ENCODE measurements around the gene RASA3. TPM values are rescaled to one million over a fixed set of nuclear protein-coding genes. Genes with fewer than 3 reads are reported as not detected.

Gene RASA3
- total and polyA plus RNA-seq, 5 donors from 2014 or later, result 93.8 to 265 (median 99.6) TPM

DNA sequence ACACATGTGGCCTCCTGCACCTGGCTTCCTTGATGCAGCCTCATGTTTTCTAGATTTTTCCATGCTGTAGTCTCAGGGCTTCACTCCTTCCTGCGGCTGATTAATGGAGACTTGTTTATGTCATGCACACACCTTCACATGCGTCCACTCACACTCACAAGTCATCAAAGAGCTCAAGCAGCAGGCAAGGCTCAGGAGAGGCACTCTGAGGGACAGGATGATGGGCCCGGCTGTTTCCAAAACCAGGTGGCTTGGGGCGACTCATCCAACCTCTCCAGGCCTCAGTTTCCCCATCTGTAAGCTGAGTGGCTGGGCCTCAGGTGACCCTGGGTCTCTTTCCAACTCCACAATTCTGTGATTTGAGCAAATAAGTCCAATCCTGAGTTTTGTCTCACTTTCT is 36.9 kb downstream of the RASA3 start:
- Histone ChIP-seq H3K9me3 (ENCODE audit: control insufficient read depth in 2 of 2, low read length in 2 of 2) (peaks cover 27 to 28% of the 10 kb centered on the region in 2 experiments), H3K4me1 (ENCODE audit: control insufficient read depth, insufficient read depth, low read length, poor library complexity, severe bottlenecking) (peaks cover 43% of the 10 kb centered on the region), H3K27me3 (ENCODE audit: control insufficient read depth, insufficient read depth, low read length) (no peaks in the 10 kb centered on the region), H3K27ac (ENCODE audit: insufficient read depth, low read length, poor library complexity, severe bottlenecking) (no peak overlapping the region), H3K4me3 (ENCODE audit: low read depth, low read length) (no peak overlapping the region), H3K36me3 (ENCODE audit: control insufficient read depth, insufficient read depth, low read length) (peaks cover 35% of the 10 kb centered on the region)
- Mint-ChIP-seq H3K4me3 (peak overlapping the region; percentile 2 to 84 (median 50)), H3K9me3 (peaks cover 0 to 40% (median 23%) of the 10 kb centered on the region in 7 donors), H3K36me3 (peaks cover 44% of the 10 kb centered on the region), H3K27ac (peak overlapping the region; percentile 48 to 82 (median 77)), H3K4me1 (peaks cover 31 to 87% (median 67%) of the 10 kb centered on the region in 4 donors), H3K27me3 (peaks cover 8% of the 10 kb centered on the region)
- DNase-seq (no peak), ATAC-seq (ENCODE audit: low read depth in 2 of 2) (no peak)

DNA sequence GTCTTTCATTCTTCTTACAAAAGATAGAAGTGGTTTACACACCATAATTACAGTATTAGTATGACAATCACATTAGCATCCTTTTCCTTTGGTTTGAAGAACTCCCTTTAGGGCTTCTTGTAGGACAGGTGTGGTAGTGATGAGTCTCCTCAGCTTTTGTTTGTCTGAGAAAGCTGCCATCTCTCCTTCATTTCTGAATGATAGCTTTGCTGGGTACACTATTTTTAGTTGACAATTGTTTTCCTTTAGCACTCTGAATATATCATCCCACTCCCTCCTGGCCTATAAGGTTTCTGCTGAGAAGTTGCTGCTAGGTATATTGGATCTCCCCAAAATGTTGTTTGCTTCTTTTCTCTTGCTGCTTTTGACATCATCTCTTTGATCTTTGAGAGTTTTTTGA is 39.3 kb downstream of the RASA3 start:
- H3K4me1 ChIP-seq (ENCODE audit: control insufficient read depth, insufficient read depth, low read length, poor library complexity, severe bottlenecking), result peaks cover 25% of the 10 kb centered on the region
- H3K27me3 ChIP-seq (ENCODE audit: control insufficient read depth, insufficient read depth, low read length), result no peaks in the 10 kb centered on the region
- H3K36me3 Mint-ChIP-seq, result peaks cover 51% of the 10 kb centered on the region
- H3K9me3 ChIP-seq (ENCODE audit: control insufficient read depth in 2 of 2, low read length in 2 of 2), result peaks cover 27 to 30% of the 10 kb centered on the region in 2 experiments
- peaks cover 39% of the 10 kb centered on the region for H3K36me3 ChIP-seq (ENCODE audit: control insufficient read depth, insufficient read depth, low read length)
- no peak overlapping the region for H3K4me3 ChIP-seq (ENCODE audit: low read depth, low read length)
- H3K4me3 Mint-ChIP-seq, result peak overlapping the region in 2 of 4 donors; percentile 3 to 66
- DNase-seq, result no peak
- peaks cover 8% of the 10 kb centered on the region for H3K27me3 Mint-ChIP-seq
- no peak for ATAC-seq (ENCODE audit: low read depth in 2 of 2)
- no peak overlapping the region for H3K27ac ChIP-seq (ENCODE audit: insufficient read depth, low read length, poor library complexity, severe bottlenecking)
- H3K4me1 Mint-ChIP-seq, result peaks cover 31 to 94% (median 68%) of the 10 kb centered on the region in 4 donors
- peak overlapping the region; percentile 11 to 77 (median 42) for H3K27ac Mint-ChIP-seq
- peaks cover 0 to 41% (median 25%) of the 10 kb centered on the region in 7 donors for H3K9me3 Mint-ChIP-seq

DNA sequence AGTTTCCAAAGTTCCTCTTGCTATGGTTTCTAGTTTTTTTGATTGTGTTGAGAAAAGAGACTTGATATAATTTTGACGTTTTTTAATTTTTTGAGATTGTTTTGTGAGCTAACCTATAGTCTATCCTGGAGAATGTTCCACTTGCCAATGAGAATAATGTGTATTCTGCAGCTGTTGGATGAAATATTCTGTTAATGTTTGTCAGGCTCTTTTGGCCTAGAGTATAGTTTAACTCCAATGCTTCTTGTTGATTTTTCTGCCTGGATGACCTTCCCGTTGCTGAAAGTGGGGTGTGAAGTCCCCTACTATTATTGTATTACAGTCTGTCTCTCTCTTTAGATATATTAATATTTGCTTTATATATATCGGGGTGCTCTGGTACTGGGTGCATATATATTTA is 40.0 kb downstream of the RASA3 start:
- H3K9me3 Mint-ChIP-seq, result peaks cover 0 to 41% (median 25%) of the 10 kb centered on the region in 7 donors
- peak overlapping the region in 2 of 3 donors; percentile 56 to 70 for H3K27ac Mint-ChIP-seq
- H3K4me1 ChIP-seq (ENCODE audit: control insufficient read depth, insufficient read depth, low read length, poor library complexity, severe bottlenecking), result peaks cover 21% of the 10 kb centered on the region
- peaks cover 31 to 91% (median 63%) of the 10 kb centered on the region in 4 donors for H3K4me1 Mint-ChIP-seq
- no peak overlapping the region for H3K27ac ChIP-seq (ENCODE audit: insufficient read depth, low read length, poor library complexity, severe bottlenecking)
- H3K4me3 ChIP-seq (ENCODE audit: low read depth, low read length), result no peak overlapping the region
- DNase-seq, result no peak
- no peaks in the 10 kb centered on the region for H3K27me3 ChIP-seq (ENCODE audit: control insufficient read depth, insufficient read depth, low read length)
- H3K36me3 Mint-ChIP-seq, result peaks cover 48% of the 10 kb centered on the region
- no peak overlapping the region for H3K4me3 Mint-ChIP-seq
- H3K36me3 ChIP-seq (ENCODE audit: control insufficient read depth, insufficient read depth, low read length), result peaks cover 40% of the 10 kb centered on the region
- peaks cover 8% of the 10 kb centered on the region for H3K27me3 Mint-ChIP-seq
- no peak for ATAC-seq (ENCODE audit: low read depth in 2 of 2)
- H3K9me3 ChIP-seq (ENCODE audit: control insufficient read depth in 2 of 2, low read length in 2 of 2), result peaks cover 27 to 30% of the 10 kb centered on the region in 2 experiments

DNA sequence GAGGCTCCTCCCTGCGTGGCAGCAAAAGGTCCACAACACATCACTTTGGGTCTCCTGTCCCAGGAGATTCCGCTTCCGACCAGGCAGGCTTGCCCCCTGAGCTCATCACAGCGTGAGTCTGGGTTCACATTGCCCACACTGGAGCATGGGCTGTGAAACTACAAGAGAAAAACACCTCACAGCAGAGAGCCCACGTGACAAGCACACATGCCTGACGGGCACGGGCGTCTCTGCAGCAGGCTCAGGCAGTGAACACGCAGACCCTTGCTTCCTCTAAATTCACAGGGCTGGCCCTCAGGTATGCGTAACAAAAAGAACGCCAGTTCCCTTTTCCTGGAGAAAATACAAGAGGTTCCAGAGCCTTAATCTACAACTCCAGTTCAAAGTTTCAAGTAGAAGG is 41.9 kb downstream of the RASA3 start:
- ATAC-seq (ENCODE audit: low read depth in 2 of 2), result peak in 1 of 2 donors; percentile 49
- peak overlapping the region; percentile 27 for H3K27ac ChIP-seq (ENCODE audit: insufficient read depth, low read length, poor library complexity, severe bottlenecking)

DNA sequence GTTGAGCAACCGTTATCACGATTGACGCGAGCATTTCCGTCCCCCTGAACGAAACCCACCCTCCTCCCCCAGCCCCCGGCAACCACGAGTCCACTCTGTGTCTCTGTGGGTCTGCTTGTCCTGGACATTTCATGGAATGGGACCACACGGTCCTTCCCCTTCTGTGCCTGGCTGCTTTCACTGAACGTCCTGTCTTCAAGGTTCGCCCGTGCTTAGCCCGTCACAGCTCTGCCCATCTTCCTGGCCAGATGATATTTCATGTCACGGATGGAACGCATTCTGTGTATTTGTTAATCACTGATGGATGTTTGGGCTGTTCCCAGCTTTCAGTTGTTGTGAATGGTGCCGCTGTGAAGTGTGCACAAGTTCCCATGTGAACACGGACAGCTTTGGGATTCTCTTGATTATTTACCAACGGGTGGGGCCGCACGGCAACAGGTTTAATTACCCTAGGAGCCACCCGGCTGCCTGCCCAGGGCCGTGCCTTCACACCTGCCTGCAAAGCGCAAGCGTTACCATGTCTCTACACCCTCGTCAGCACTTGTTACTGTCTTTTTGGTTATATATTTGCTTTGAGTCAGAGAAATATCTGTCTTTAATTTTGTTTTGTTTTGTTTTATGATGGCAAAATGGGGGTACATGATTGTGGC is 42.5 kb downstream of the RASA3 start:
- Mint-ChIP-seq H3K4me3 (peak overlapping the region in 3 of 4 donors; percentile 44 to 92 (median 62)), H3K9me3 (peaks cover 0 to 38% (median 24%) of the 10 kb centered on the region in 7 donors), H3K36me3 (peaks cover 30% of the 10 kb centered on the region), H3K27ac (peak overlapping the region in 2 of 3 donors; percentile 86 to 90), H3K27me3 (peaks cover 8% of the 10 kb centered on the region), H3K4me1 (peaks cover 27 to 68% (median 41%) of the 10 kb centered on the region in 4 donors)
- no peak for ATAC-seq (ENCODE audit: low read depth in 2 of 2)
- H3K27ac ChIP-seq (ENCODE audit: insufficient read depth, low read length, poor library complexity, severe bottlenecking), result no peak overlapping the region
- H3K27me3 ChIP-seq (ENCODE audit: control insufficient read depth, insufficient read depth, low read length), result no peaks in the 10 kb centered on the region
- peaks cover 31% of the 10 kb centered on the region for H3K36me3 ChIP-seq (ENCODE audit: control insufficient read depth, insufficient read depth, low read length)
- no peaks in the 10 kb centered on the region for H3K4me1 ChIP-seq (ENCODE audit: control insufficient read depth, insufficient read depth, low read length, poor library complexity, severe bottlenecking)
- peaks cover 27 to 30% of the 10 kb centered on the region in 2 experiments for H3K9me3 ChIP-seq (ENCODE audit: control insufficient read depth in 2 of 2, low read length in 2 of 2)
- no peak for DNase-seq
- H3K4me3 ChIP-seq (ENCODE audit: low read depth, low read length), result no peak overlapping the region

More for the DNA sequence above, 41.9 kb downstream of the RASA3 start:
- no peak for DNase-seq
- H3K4me3 ChIP-seq (ENCODE audit: low read depth, low read length), result no peak overlapping the region
- Mint-ChIP-seq H3K27me3 (peaks cover 8% of the 10 kb centered on the region), H3K9me3 (peaks cover 0 to 38% (median 24%) of the 10 kb centered on the region in 7 donors), H3K36me3 (peaks cover 34% of the 10 kb centered on the region), H3K4me3 (peak overlapping the region in 3 of 4 donors; percentile 44 to 92 (median 62)), H3K27ac (peak overlapping the region; percentile 5 to 90 (median 86)), H3K4me1 (peaks cover 31 to 74% (median 44%) of the 10 kb centered on the region in 4 donors)
- no peaks in the 10 kb centered on the region for H3K27me3 ChIP-seq (ENCODE audit: control insufficient read depth, insufficient read depth, low read length)
- peaks cover 27 to 30% of the 10 kb centered on the region in 2 experiments for H3K9me3 ChIP-seq (ENCODE audit: control insufficient read depth in 2 of 2, low read length in 2 of 2)
- peaks cover 1% of the 10 kb centered on the region for H3K4me1 ChIP-seq (ENCODE audit: control insufficient read depth, insufficient read depth, low read length, poor library complexity, severe bottlenecking)
- H3K36me3 ChIP-seq (ENCODE audit: control insufficient read depth, insufficient read depth, low read length), result peaks cover 33% of the 10 kb centered on the region

DNA sequence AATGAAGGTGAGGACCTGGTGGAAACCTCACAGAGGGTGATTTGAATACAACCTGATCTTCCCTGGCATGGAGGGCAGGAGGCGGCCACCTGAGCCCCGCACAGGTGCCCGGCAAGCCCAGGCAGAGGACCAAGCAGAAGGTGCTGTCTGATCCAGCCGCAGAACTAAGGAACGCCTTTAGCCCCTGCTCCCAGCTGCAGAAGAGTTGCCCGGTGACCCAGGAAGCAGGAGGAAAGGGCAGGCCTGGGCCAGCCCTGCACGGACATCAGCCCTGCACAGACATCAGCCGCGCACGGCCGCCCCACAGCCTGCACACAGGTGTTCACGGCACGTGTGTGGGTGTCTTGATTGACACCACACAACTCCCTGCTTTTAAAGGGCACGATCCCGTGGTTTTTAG is 43.1 kb downstream of the RASA3 start:
- ATAC-seq (ENCODE audit: low read depth in 2 of 2), result no peak

DNA sequence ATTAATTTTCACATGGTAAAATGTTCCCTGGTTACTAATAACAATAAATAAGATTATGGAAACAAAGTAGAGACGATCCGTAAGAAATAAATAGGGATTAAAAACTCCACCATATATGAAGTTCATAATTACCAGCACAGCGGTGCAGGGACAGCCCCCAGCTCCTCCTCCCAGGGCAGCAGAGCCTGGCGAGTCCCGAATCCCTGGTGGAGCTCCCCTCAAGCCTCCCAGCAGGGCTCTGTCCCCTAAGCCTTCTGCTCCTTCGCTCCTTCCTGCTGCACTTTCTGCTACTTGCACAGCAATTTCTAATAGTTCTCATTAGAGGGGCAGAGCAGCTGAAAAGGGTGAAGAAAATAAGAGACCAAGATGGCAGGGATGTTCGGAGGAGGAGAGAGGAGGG is 43.6 kb downstream of the RASA3 start:
- H3K27ac Mint-ChIP-seq, result peak overlapping the region in 2 of 3 donors; percentile 23 to 82
- H3K4me3 Mint-ChIP-seq, result peak overlapping the region in 2 of 4 donors; percentile 17 to 56
- H3K9me3 Mint-ChIP-seq, result peaks cover 0 to 32% (median 20%) of the 10 kb centered on the region in 7 donors

More for the DNA sequence above, 43.1 kb downstream of the RASA3 start:
- no peak for DNase-seq
- H3K27me3 Mint-ChIP-seq, result peaks cover 8% of the 10 kb centered on the region
- Histone ChIP-seq H3K36me3 (ENCODE audit: control insufficient read depth, insufficient read depth, low read length) (peaks cover 28% of the 10 kb centered on the region), H3K4me1 (ENCODE audit: control insufficient read depth, insufficient read depth, low read length, poor library complexity, severe bottlenecking) (no peaks in the 10 kb centered on the region), H3K9me3 (ENCODE audit: control insufficient read depth in 2 of 2, low read length in 2 of 2) (peaks cover 27 to 30% of the 10 kb centered on the region in 2 experiments), H3K27ac (ENCODE audit: insufficient read depth, low read length, poor library complexity, severe bottlenecking) (no peak overlapping the region), H3K4me3 (ENCODE audit: low read depth, low read length) (no peak overlapping the region), H3K27me3 (ENCODE audit: control insufficient read depth, insufficient read depth, low read length) (no peaks in the 10 kb centered on the region)
- H3K9me3 Mint-ChIP-seq, result peaks cover 0 to 36% (median 23%) of the 10 kb centered on the region in 7 donors
- peaks cover 27 to 63% (median 38%) of the 10 kb centered on the region in 4 donors for H3K4me1 Mint-ChIP-seq
- peak overlapping the region in 1 of 3 donors; percentile 69 for H3K27ac Mint-ChIP-seq
- no peak overlapping the region for H3K4me3 Mint-ChIP-seq
- H3K36me3 Mint-ChIP-seq, result peaks cover 28% of the 10 kb centered on the region

More for the DNA sequence above, 43.6 kb downstream of the RASA3 start:
- peaks cover 8% of the 10 kb centered on the region for H3K27me3 Mint-ChIP-seq
- Histone ChIP-seq H3K27ac (ENCODE audit: insufficient read depth, low read length, poor library complexity, severe bottlenecking) (no peak overlapping the region), H3K36me3 (ENCODE audit: control insufficient read depth, insufficient read depth, low read length) (peaks cover 24% of the 10 kb centered on the region), H3K9me3 (ENCODE audit: control insufficient read depth in 2 of 2, low read length in 2 of 2) (peaks cover 25 to 30% of the 10 kb centered on the region in 2 experiments), H3K27me3 (ENCODE audit: control insufficient read depth, insufficient read depth, low read length) (no peaks in the 10 kb centered on the region), H3K4me3 (ENCODE audit: low read depth, low read length) (no peak overlapping the region), H3K4me1 (ENCODE audit: control insufficient read depth, insufficient read depth, low read length, poor library complexity, severe bottlenecking) (no peaks in the 10 kb centered on the region)
- peaks cover 22 to 58% (median 33%) of the 10 kb centered on the region in 4 donors for H3K4me1 Mint-ChIP-seq
- DNase-seq, result no peak
- ATAC-seq (ENCODE audit: low read depth in 2 of 2), result no peak
- peaks cover 23% of the 10 kb centered on the region for H3K36me3 Mint-ChIP-seq

All from CD4-positive, CD25-positive, alpha-beta regulatory T cell (primary cell).